ENCODE measurements around the gene FKBP4.
"Not testable (repeated sequence)": the region's sequence is repeated elsewhere in the genome, so short reads cannot be mapped to it uniquely, and the experiment has no call there.

The FKBP4 gene

GRCh38 chr12:2768224-2768961, 26.4 kb upstream of the FKBP4 start:
- H3K4me3 ChIP-seq (replicated peaks; ENCODE audit: insufficient read depth, low read length), result no peak overlapping the region
- DNase-seq (ENCODE audit: low read depth in 1 of 2, low spot score in 1 of 2), result no peak

GRCh38 chr12:2769866-2770533, 24.8 kb upstream of the FKBP4 start:
- Histone ChIP-seq H3K4me3 (replicated peaks; ENCODE audit: insufficient read depth, low read length) (no peak overlapping the region), H3K27me3 (ENCODE audit: insufficient read depth, poor library complexity, severe bottlenecking) (no peaks in the 10 kb centered on the region), H3K27ac (replicated peaks) (no peak overlapping the region)
- DNase-seq (ENCODE audit: low read depth in 1 of 2, low spot score in 1 of 2), result no peak
- no peak for TF ChIP-seq REST (IDR thresholded peaks at IDR 0.05; ENCODE audit: insufficient replicate concordance, low read depth)
- no peak for TF ChIP-seq CTCF (IDR thresholded peaks at IDR 0.05; ENCODE audit: insufficient read depth, low read length)
- no peak for TF ChIP-seq POLR2AphosphoS5 (IDR thresholded peaks at IDR 0.05; ENCODE audit: low read depth)
- no peak for TF ChIP-seq SPI1 (IDR thresholded peaks at IDR 0.05; ENCODE audit: borderline replicate concordance, low read depth)
- no peak for TF ChIP-seq GABPA (IDR thresholded peaks at IDR 0.05; ENCODE audit: low read depth)

More at GRCh38 chr12:2768224-2768961, 26.4 kb upstream of the FKBP4 start:
- TF ChIP-seq REST (IDR thresholded peaks at IDR 0.05; ENCODE audit: insufficient replicate concordance, low read depth) (no peak), SPI1 (IDR thresholded peaks at IDR 0.05; ENCODE audit: borderline replicate concordance, low read depth) (no peak), POLR2AphosphoS5 (IDR thresholded peaks at IDR 0.05; ENCODE audit: low read depth) (no peak), CTCF (IDR thresholded peaks at IDR 0.05; ENCODE audit: insufficient read depth, low read length) (no peak), GABPA (IDR thresholded peaks at IDR 0.05; ENCODE audit: low read depth) (no peak)
- Histone ChIP-seq H3K27ac (replicated peaks) (no peak overlapping the region), H3K27me3 (ENCODE audit: insufficient read depth, poor library complexity, severe bottlenecking) (no peaks in the 10 kb centered on the region)

- not testable (repeated sequence) for DNase-seq (ENCODE audit: low read depth in 1 of 2, low spot score in 1 of 2); H3K4me3 ChIP-seq (replicated peaks; ENCODE audit: insufficient read depth, low read length); H3K27me3 ChIP-seq (ENCODE audit: insufficient read depth, poor library complexity, severe bottlenecking); H3K27ac ChIP-seq (replicated peaks)
These were observed 24.2 kb upstream of the FKBP4 start for GRCh38 chr12:2770544-2770943.

GRCh38 chr12:2772370-2772769, 22.4 kb upstream of the FKBP4 start:
- no peak for TF ChIP-seq POLR2AphosphoS5 (IDR thresholded peaks at IDR 0.05; ENCODE audit: low read depth)
- TF ChIP-seq GABPA (IDR thresholded peaks at IDR 0.05; ENCODE audit: low read depth), result no peak
- no peak for TF ChIP-seq CTCF (IDR thresholded peaks at IDR 0.05; ENCODE audit: insufficient read depth, low read length)
- no peak for TF ChIP-seq REST (IDR thresholded peaks at IDR 0.05; ENCODE audit: insufficient replicate concordance, low read depth)
- no peaks in the 10 kb centered on the region for H3K27me3 ChIP-seq (ENCODE audit: insufficient read depth, poor library complexity, severe bottlenecking)
- H3K4me3 ChIP-seq (replicated peaks; ENCODE audit: insufficient read depth, low read length), result no peak overlapping the region

More at GRCh38 chr12:2772370-2772769, 22.4 kb upstream of the FKBP4 start:
- no peak overlapping the region for H3K27ac ChIP-seq (replicated peaks)
- no peak for DNase-seq (ENCODE audit: low read depth in 1 of 2, low spot score in 1 of 2)

Measured in HL-60 (cell line).